GM18868 (cell line): ENCODE results near the gene LFNG.

Source experiments
- ATAC-seq: cut with Tn5 transposase; IDR thresholded peaks from one replicate; pipeline ENCODE4 v1.9.1; 2021; ENCODE audit warnings: mild to moderate bottlenecking, moderate library complexity; ENCODE audit not compliant: unreplicated experiment

Gene LFNG

GRCh38 chr7:2502647-2502966, 17.0 kb upstream of the LFNG start:
- no peak for ATAC-seq

GRCh38 chr7:2503056-2503941, 16.3 kb upstream of the LFNG start:
- ATAC-seq = no peak

GRCh38 chr7:2504128-2504888, 15.3 kb upstream of the LFNG start:
- ATAC-seq = no peak

GRCh38 chr7:2504889-2505375, 14.6 kb upstream of the LFNG start:
- ATAC-seq = no peak

- ATAC-seq = no peak
These were observed 14.2 kb upstream of the LFNG start for GRCh38 chr7:2505401-2505800.

- ATAC-seq = no peak
These were observed 12.2 kb upstream of the LFNG start for GRCh38 chr7:2507208-2507916.

- no peak for ATAC-seq
These were observed 11.7 kb upstream of the LFNG start for GRCh38 chr7:2507917-2508306.

- ATAC-seq = peak; percentile 49
These were observed 11.0 kb upstream of the LFNG start for GRCh38 chr7:2508327-2509215.

- no peak for ATAC-seq
These were observed 10.2 kb upstream of the LFNG start for GRCh38 chr7:2509298-2509906.

GRCh38 chr7:2510130-2510776, 9.3 kb upstream of the LFNG start:
- no peak for ATAC-seq

- no peak for ATAC-seq
These were observed 8.4 kb upstream of the LFNG start for GRCh38 chr7:2510909-2511768.

GRCh38 chr7:2511769-2512168, 7.8 kb upstream of the LFNG start:
- ATAC-seq = no peak

GRCh38 chr7:2512179-2512661, 7.4 kb upstream of the LFNG start:
- ATAC-seq = peak; percentile 46

- no peak for ATAC-seq
These were observed 6.9 kb upstream of the LFNG start for GRCh38 chr7:2512713-2513112.

GRCh38 chr7:2513702-2514101, 5.9 kb upstream of the LFNG start:
- ATAC-seq = no peak

GRCh38 chr7:2514473-2515423, 4.8 kb upstream of the LFNG start:
- ATAC-seq = no peak

GRCh38 chr7:2515424-2516193, 4.0 kb upstream of the LFNG start:
- no peak for ATAC-seq
